Neuronal stem cell (in vitro differentiated cells): ENCODE data around the gene HSPB9.
A peak's percentile ranks its signal among the peaks of the same experiment; 100 is the strongest.

Experiments
- DNase-seq: peaks from one replicate; pipeline ENCODE4 v3.0.0-alpha.2; 2013; ENCODE audit warnings: low spot score
- H2AFZ ChIP-seq: one replicate; pipeline ENCODE4 v1.6.1; 2013; ENCODE audit warnings: mild to moderate bottlenecking, low read length, inconsistent platforms
- H2AK5ac ChIP-seq: 2 replicates; pipeline ENCODE4 v1.6.1; 2013; ENCODE audit warnings: low read depth, mild to moderate bottlenecking, inconsistent platforms, low read length, moderate library complexity, mixed read lengths
- H2BK120ac ChIP-seq: 2 replicates; pipeline ENCODE4 v1.6.1; 2013; ENCODE audit warnings: low read depth, mild to moderate bottlenecking, inconsistent platforms, low read length, moderate library complexity, mixed read lengths
- H2BK12ac ChIP-seq: one replicate; pipeline ENCODE4 v1.6.1; 2013; ENCODE audit warnings: low read length, inconsistent platforms
- H2BK15ac ChIP-seq: 2 replicates; pipeline ENCODE4 v1.6.1; 2013; ENCODE audit warnings: mild to moderate bottlenecking, low read length, inconsistent platforms, mixed read lengths
- H2BK5ac ChIP-seq: one replicate; pipeline ENCODE4 v1.6.1; 2013; ENCODE audit warnings: inconsistent platforms, mild to moderate bottlenecking, low read length, moderate library complexity
- H3K14ac ChIP-seq: one replicate; pipeline ENCODE4 v1.6.1; 2013; ENCODE audit warnings: low read length, inconsistent platforms
- H3K18ac ChIP-seq: 2 replicates; pipeline ENCODE4 v1.6.1; 2013; ENCODE audit warnings: low read length, inconsistent platforms
- H3K23ac ChIP-seq: 2 replicates; pipeline ENCODE4 v1.6.1; 2013; ENCODE audit warnings: low read depth, mild to moderate bottlenecking, mixed read lengths, low read length, inconsistent platforms; ENCODE audit not compliant: poor library complexity
- H3K27ac ChIP-seq: replicated peaks from 3 replicates; pipeline ENCODE4 v1.5.1; 2013; ENCODE audit warnings: low read length, inconsistent platforms
- H3K27me3 ChIP-seq, 3 experiments: 2 replicates each; pipeline ENCODE4 v1.6.1; 2013; ENCODE audit warnings: low read length in 3 of 3, mild to moderate bottlenecking in 2 of 3, inconsistent platforms in 1 of 3, low read depth in 1 of 3, mixed read lengths in 1 of 3, moderate library complexity in 1 of 3; ENCODE audit not compliant: control insufficient read depth in 3 of 3, insufficient read depth in 3 of 3
- H3K36me3 ChIP-seq, 2 donors: replicated peaks in 1 of 2; 2 replicates each; pipeline ENCODE4 v1.6.1; 2013; ENCODE audit warnings: low read length in 2 of 2; ENCODE audit not compliant: control insufficient read depth in 2 of 2, insufficient read depth in 2 of 2
- H3K4ac ChIP-seq: 2 replicates; pipeline ENCODE4 v1.6.1; 2013; ENCODE audit warnings: inconsistent platforms, mild to moderate bottlenecking, low read length, moderate library complexity
- H3K4me1 ChIP-seq, 2 donors: 1 replicate in 1 of 2; 2 replicates in 1 of 2; pipeline ENCODE4 v1.6.1; 2013; ENCODE audit warnings: low read length in 2 of 2, low read depth in 1 of 2; ENCODE audit not compliant: control insufficient read depth in 2 of 2, insufficient read depth in 1 of 2
- H3K4me2 ChIP-seq: one replicate; pipeline ENCODE4 v1.6.1; 2013; ENCODE audit warnings: mild to moderate bottlenecking, low read length, inconsistent platforms; ENCODE audit not compliant: insufficient read depth, poor library complexity, severe bottlenecking
- H3K4me3 ChIP-seq, 2 donors: 2 replicates each; pipeline ENCODE4 v1.5.1; 2013; ENCODE audit warnings: low read length in 2 of 2, mild to moderate bottlenecking in 2 of 2, inconsistent platforms in 1 of 2, moderate library complexity in 1 of 2
- H3K79me1 ChIP-seq: one replicate; pipeline ENCODE4 v1.6.1; 2013; ENCODE audit warnings: low read depth, mild to moderate bottlenecking, inconsistent platforms, low read length, moderate library complexity
- H3K9ac ChIP-seq: one replicate; pipeline ENCODE4 v1.6.1; 2013; ENCODE audit warnings: mild to moderate bottlenecking, low read depth, low read length, inconsistent platforms; ENCODE audit not compliant: poor library complexity
- H3K9me3 ChIP-seq, 2 donors: replicated peaks in 1 of 2; 2 replicates each; pipeline versions ENCODE3 to v1.6.1; 2013; ENCODE audit warnings: low read length in 2 of 2, mild to moderate bottlenecking in 2 of 2, inconsistent platforms in 1 of 2, low read depth in 1 of 2, mixed read lengths in 1 of 2, moderate library complexity in 1 of 2; ENCODE audit not compliant: control insufficient read depth in 2 of 2, insufficient read depth in 1 of 2
- H4K8ac ChIP-seq: one replicate; pipeline ENCODE4 v1.6.1; 2013; ENCODE audit warnings: low read depth, mild to moderate bottlenecking, inconsistent platforms, low read length, moderate library complexity
- H4K91ac ChIP-seq: one replicate; pipeline ENCODE4 v1.6.1; 2013; ENCODE audit warnings: low read length, low read depth, mild to moderate bottlenecking, inconsistent platforms; ENCODE audit not compliant: poor library complexity
- WGBS, 2 donors: extraction: QIAGEN DNeasy Blood & Tissue Kit; methylation state at CpG; one replicate each; pipeline ENCODE4 v1.1.7; 2013; ENCODE audit warnings: missing lambda C conversion rate in 2 of 2, mixed read lengths in 1 of 2; ENCODE audit not compliant: insufficient read length in 2 of 2, insufficient replicate concordance in 1 of 2; ENCODE audit errors: extremely low coverage in 2 of 2; 5-methylcytosine and 5-hydroxymethylcytosine counted together

Gene HSPB9

GRCh38 chr17:42077755-42078154 lies 44.8 kb upstream of the HSPB9 start:
- DNase-seq, result no peak
- Histone ChIP-seq H3K18ac (peak overlapping the region; percentile 25), H2BK15ac (no peak overlapping the region), H3K79me1 (no peaks in the 10 kb centered on the region), H3K4ac (no peak overlapping the region), H3K27ac (no peak overlapping the region), H3K4me2 (no peak overlapping the region), H2BK120ac (no peak overlapping the region), H2BK5ac (no peak overlapping the region), H3K4me1 (no peaks in the 10 kb centered on the region), H4K8ac (no peak overlapping the region), H3K23ac (no peak overlapping the region), H3K14ac (no peak overlapping the region), H3K9ac (no peak overlapping the region), H3K9me3 (no peaks in the 10 kb centered on the region), H2AFZ (no peak overlapping the region), H4K91ac (no peak overlapping the region), H3K4me3 (no peak overlapping the region), H3K36me3 (no peaks in the 10 kb centered on the region), H3K27me3 (peaks cover 0 to 40% (median 11%) of the 10 kb centered on the region in 3 experiments), H2AK5ac (peak overlapping the region; percentile 27), H2BK12ac (no peak overlapping the region)
- WGBS, 2 donors, result no CpG with 5 or more reads among the region's 5 CpGs

- no peak overlapping the region for H2BK120ac ChIP-seq
- H3K79me1 ChIP-seq, result no peaks in the 10 kb centered on the region
- H3K27ac ChIP-seq, result no peak overlapping the region
- H3K4ac ChIP-seq, result no peak overlapping the region
- H4K8ac ChIP-seq, result no peak overlapping the region
- H2AFZ ChIP-seq, result no peak overlapping the region
- H4K91ac ChIP-seq, result no peak overlapping the region
- DNase-seq, result no peak
- H3K23ac ChIP-seq, result no peak overlapping the region
- no peak overlapping the region for H3K4me2 ChIP-seq
- H2BK5ac ChIP-seq, result no peak overlapping the region
- H3K14ac ChIP-seq, result no peak overlapping the region
- no peak overlapping the region for H3K9ac ChIP-seq
- H3K18ac ChIP-seq, result peak overlapping the region; percentile 45
- WGBS, 2 donors, result no CpG with 5 or more reads among the region's 8 CpGs
- no peaks in the 10 kb centered on the region for H3K36me3 ChIP-seq
- H3K4me1 ChIP-seq, result no peaks in the 10 kb centered on the region
- H3K27me3 ChIP-seq, result peaks cover 0 to 33% (median 5%) of the 10 kb centered on the region in 3 experiments
- no peak overlapping the region for H2AK5ac ChIP-seq
- H3K9me3 ChIP-seq, result no peaks in the 10 kb centered on the region
- no peak overlapping the region for H2BK12ac ChIP-seq
- no peak overlapping the region for H3K4me3 ChIP-seq
- H2BK15ac ChIP-seq, result no peak overlapping the region
These were observed 44.1 kb upstream of the HSPB9 start for GRCh38 chr17:42078396-42079043.

GRCh38 chr17:42079541-42079940 lies 43.1 kb upstream of the HSPB9 start:
- DNase-seq, result no peak
- no peak overlapping the region for H3K27ac ChIP-seq

GRCh38 chr17:42081516-42082129 lies 41.0 kb upstream of the HSPB9 start:
- no peak for DNase-seq
- Histone ChIP-seq H3K27ac (no peak overlapping the region), H3K4me1 (no peaks in the 10 kb centered on the region), H3K14ac (no peak overlapping the region), H3K4ac (no peak overlapping the region), H2AFZ (no peak overlapping the region), H2BK15ac (no peak overlapping the region), H3K18ac (peak overlapping the region; percentile 17), H3K36me3 (no peaks in the 10 kb centered on the region), H4K91ac (no peak overlapping the region), H2BK12ac (no peak overlapping the region), H3K27me3 (peaks cover 0 to 13% (median 0%) of the 10 kb centered on the region in 3 experiments), H3K9me3 (no peaks in the 10 kb centered on the region), H4K8ac (no peak overlapping the region), H2AK5ac (no peak overlapping the region), H3K9ac (peak overlapping the region; percentile 50), H3K79me1 (no peaks in the 10 kb centered on the region), H3K4me2 (no peak overlapping the region), H3K4me3 (no peak overlapping the region), H2BK5ac (no peak overlapping the region), H3K23ac (peak overlapping the region; percentile 11), H2BK120ac (no peak overlapping the region)
- no CpG with 5 or more reads among the region's 9 CpGs for WGBS, 2 donors

More at GRCh38 chr17:42079541-42079940, 43.1 kb upstream of the HSPB9 start:
- Histone ChIP-seq H2BK5ac (no peak overlapping the region), H3K4ac (no peak overlapping the region), H3K4me3 (no peak overlapping the region), H4K91ac (no peak overlapping the region), H3K18ac (no peak overlapping the region), H3K9ac (no peak overlapping the region), H2BK12ac (no peak overlapping the region), H2AK5ac (no peak overlapping the region), H2BK15ac (no peak overlapping the region), H3K9me3 (no peaks in the 10 kb centered on the region), H3K23ac (no peak overlapping the region), H3K4me1 (no peaks in the 10 kb centered on the region), H3K14ac (no peak overlapping the region), H3K36me3 (no peaks in the 10 kb centered on the region), H2AFZ (no peak overlapping the region), H4K8ac (no peak overlapping the region), H2BK120ac (no peak overlapping the region), H3K79me1 (no peaks in the 10 kb centered on the region), H3K4me2 (no peak overlapping the region), H3K27me3 (peaks cover 0 to 27% (median 0%) of the 10 kb centered on the region in 3 experiments)
- no CpG with 5 or more reads among the region's 2 CpGs for WGBS, 2 donors
